ENCODE measurements around the gene ADGRL3.

GRCh38 chr4:61590881-61591280 lies 390.8 kb downstream of the ADGRL3 start:
- no peak; the same call in 1 of the 2 replicates for TF ChIP-seq CTCF (IDR thresholded peaks at IDR 0.05; ENCODE audit: low read length)
- TF ChIP-seq EZH2 (IDR thresholded peaks at IDR 0.05; ENCODE audit: borderline replicate concordance, low read length), result no peak

Measured in OCI-LY1 (cell line).